Measurements from ENCODE around the gene KLRF1. TPM values are rescaled to one million over a fixed set of nuclear protein-coding genes. Genes with fewer than 3 reads are reported as not detected.
"Not testable (repeated sequence)": the region's sequence is repeated elsewhere in the genome, so short reads cannot be mapped to it uniquely, and the experiment has no call there.

Gene KLRF1
- total RNA-seq, 1 donor from 2014 or later: 2.7 TPM

- ATAC-seq (no peak), DNase-seq (no peak)
- Histone ChIP-seq H3K36me3 (no peaks in the 10 kb centered on the region), H3K4me3 (peak overlapping the region; percentile 47), H3K9me3 (no peaks in the 10 kb centered on the region), H3K27ac (peak overlapping the region; percentile 92), H3K4me1 (no peaks in the 10 kb centered on the region), H3K27me3 (no peaks in the 10 kb centered on the region)
- TF ChIP-seq CTCF (IDR thresholded peaks at IDR 0.05): no peak
- intact Hi-C loops (cut with DNase I): no loop called here
Measured at GRCh38 chr12:9870286-9870866, 43.1 kb downstream of the KLRF1 start.

GRCh38 chr12:9872162-9872561, 44.9 kb downstream of the KLRF1 start:
- H3K4me1 ChIP-seq: no peaks in the 10 kb centered on the region
- intact Hi-C loops (cut with DNase I): no loop called here
- H3K36me3 ChIP-seq: no peaks in the 10 kb centered on the region
- no peak for ATAC-seq
- H3K9me3 ChIP-seq: no peaks in the 10 kb centered on the region
- H3K27me3 ChIP-seq: no peaks in the 10 kb centered on the region
- no peak for DNase-seq
- H3K4me3 ChIP-seq: no peak overlapping the region
- no peak for TF ChIP-seq CTCF (IDR thresholded peaks at IDR 0.05)
- H3K27ac ChIP-seq: no peak overlapping the region

GRCh38 chr12:9872742-9873141, 45.5 kb downstream of the KLRF1 start:
- ATAC-seq (no peak), DNase-seq (no peak)
- no peaks in the 10 kb centered on the region for H3K27me3 ChIP-seq
- no peak for TF ChIP-seq CTCF (IDR thresholded peaks at IDR 0.05)
- no peak overlapping the region for H3K4me3 ChIP-seq
- no peaks in the 10 kb centered on the region for H3K9me3 ChIP-seq
- H3K4me1 ChIP-seq: no peaks in the 10 kb centered on the region
- H3K36me3 ChIP-seq: no peaks in the 10 kb centered on the region
- intact Hi-C loops (cut with DNase I): no loop called here
- H3K27ac ChIP-seq: no peak overlapping the region

- H3K9me3 ChIP-seq; ATAC-seq; DNase-seq; H3K4me3 ChIP-seq; H3K27ac ChIP-seq; H3K27me3 ChIP-seq; H3K4me1 ChIP-seq; H3K36me3 ChIP-seq; intact Hi-C loops (cut with DNase I): not testable (repeated sequence)
Measured at GRCh38 chr12:9876120-9876519, 48.8 kb downstream of the KLRF1 start.

GRCh38 chr12:9880532-9881078, 53.3 kb downstream of the KLRF1 start:
- H3K27me3 ChIP-seq: no peaks in the 10 kb centered on the region
- no peak for TF ChIP-seq CTCF (IDR thresholded peaks at IDR 0.05)

GRCh38 chr12:9881246-9881645, 54.0 kb downstream of the KLRF1 start, which contains the start of gene KLRF2:
TSS of gene KLRF2 (plus strand) at chr12:9881489. CDS start at chr12:9881596, 107 bp downstream.
- ATAC-seq: no peak

More at GRCh38 chr12:9880532-9881078, 53.3 kb downstream of the KLRF1 start:
- intact Hi-C loops (cut with DNase I): no loop called here
- ATAC-seq (no peak), DNase-seq (no peak)
- H3K36me3 ChIP-seq: no peaks in the 10 kb centered on the region
- H3K27ac ChIP-seq: no peak overlapping the region
- H3K4me1 ChIP-seq: no peaks in the 10 kb centered on the region
- H3K4me3 ChIP-seq: no peak overlapping the region
- H3K9me3 ChIP-seq: no peaks in the 10 kb centered on the region

More at GRCh38 chr12:9881246-9881645, 54.0 kb downstream of the KLRF1 start, which contains the start of gene KLRF2:
- Histone ChIP-seq H3K4me1 (no peaks in the 10 kb centered on the region), H3K4me3 (no peak within 1 kb of the TSS), H3K9me3 (no peaks in the 10 kb centered on the region), H3K27me3 (no peaks in the 10 kb centered on the region), H3K36me3 (no peaks in the 10 kb centered on the region), H3K27ac (no peak within 1 kb of the TSS)
- TF ChIP-seq CTCF (IDR thresholded peaks at IDR 0.05): no peak
- intact Hi-C loops (cut with DNase I): no loop called here
- DNase-seq: no peak
